ENCODE data around the gene BBS1.

- no peak for TF ChIP-seq TAF1 (IDR thresholded peaks at IDR 0.05; ENCODE audit: borderline replicate concordance, low read depth, low read length)
- TF ChIP-seq POLR2A (IDR thresholded peaks at IDR 0.05; ENCODE audit: low read depth, low read length): no peak
- TF ChIP-seq POLR2AphosphoS5 (IDR thresholded peaks at IDR 0.05; ENCODE audit: low read depth, low read length): no peak
Measured at GRCh38 chr11:66473608-66474515, 36.6 kb upstream of the BBS1 start.

Measured in GM12892 (cell line).